Upper lobe of left lung (tissue), 6 donors: Measurements from ENCODE around the gene MAP2. TPM values are rescaled to one million over a fixed set of nuclear protein-coding genes. Genes with fewer than 3 reads are reported as not detected.

Experiments
- ATAC-seq, 2 donors: fragments of 200-7000 bp; cut with Tn5 transposase; one replicate each; pipeline ENCODE4 v1.9.1; 2022; ENCODE audit warnings: mild to moderate bottlenecking in 2 of 2, moderate library complexity in 2 of 2; ENCODE audit not compliant: low FRiP score in 2 of 2
- DNase-seq, 2 donors: peaks; one replicate each; pipeline ENCODE4 v3.0.0-alpha.2; 2019 to 2020
- H3K27ac ChIP-seq, 4 donors: fragments of 200-600 bp; sonication (generic); one replicate each; pipeline ENCODE4 v1.5.1; 2016 to 2019
- H3K27me3 ChIP-seq, 4 donors: fragments of 200-600 bp; sonication (generic); one replicate each; pipeline ENCODE4 v1.5.1; 2017 to 2019
- H3K36me3 ChIP-seq, 4 donors: fragments of 200-600 bp; sonication (generic); one replicate each; pipeline ENCODE4 v1.5.1; 2016 to 2019
- H3K4me1 ChIP-seq, 4 donors: fragments of 200-600 bp; sonication (generic); one replicate each; pipeline ENCODE4 v1.5.1; 2018 to 2019
- H3K4me3 ChIP-seq, 4 donors: fragments of 200-600 bp; sonication (generic); one replicate each; pipeline ENCODE4 v1.5.1; 2017 to 2019; ENCODE audit warnings: mild to moderate bottlenecking in 2 of 4, moderate library complexity in 1 of 4
- H3K9me3 ChIP-seq, 4 donors: fragments of 200-600 bp; sonication (generic); one replicate each; pipeline ENCODE4 v1.5.1; 2018 to 2019
- EP300 ChIP-seq, 4 donors: sonication (generic); formaldehyde crosslinking; IDR thresholded peaks; one replicate each; pipeline ENCODE4 v1.5.1; 2017; ENCODE audit warnings: antibody characterized with exemption in 4 of 4, control low read depth in 2 of 4
- POLR2A ChIP-seq, 4 donors: fragments of 450-650 bp; IDR thresholded peaks; one replicate each; pipeline ENCODE4 v1.5.1; 2016 to 2017; ENCODE audit warnings: antibody characterized with exemption in 4 of 4, mild to moderate bottlenecking in 2 of 4
- POLR2AphosphoS5 ChIP-seq, 2 donors: sonication (generic); formaldehyde crosslinking; IDR thresholded peaks; one replicate each; pipeline ENCODE4 v1.5.1; 2017; ENCODE audit warnings: antibody characterized with exemption in 2 of 2
- WGBS, 2 donors: methylation state at CpG; one replicate each; pipeline ENCODE4 v1.1.5; 2017 to 2018; 5-methylcytosine and 5-hydroxymethylcytosine counted together
- total RNA-seq, 6 donors: library from RNA; depleted of rRNA in 4 of 6; stranded (reverse); fragments of >200 nt in 4 of 6; gene quantifications; one replicate each; pipeline versions ENCODE4 v1.1.0 to v1.2.1, GENCODE V29; 2016 to 2021
- TF ChIP-seq, protein P1 (sequence below), 6 experiments: fragments of 450-650 bp in 4 of 6; fragments of 200-600 bp in 2 of 6; sonication (generic) in 2 of 6; IDR thresholded peaks; one replicate each; pipeline ENCODE4 v1.5.1; 2016 to 2019; ENCODE audit warnings: antibody characterized with exemption in 6 of 6
- donor health status: DM: no; HTN: no; CAD: no; lungs with moderate emphysema.
- donor health status: DM: no; HTN: yes; CAD: no; lungs with severe emphysema.

The MAP2 gene
- total RNA-seq, 6 donors from 2014 or later = 25.2 to 121 (median 58.7) TPM

DNA sequence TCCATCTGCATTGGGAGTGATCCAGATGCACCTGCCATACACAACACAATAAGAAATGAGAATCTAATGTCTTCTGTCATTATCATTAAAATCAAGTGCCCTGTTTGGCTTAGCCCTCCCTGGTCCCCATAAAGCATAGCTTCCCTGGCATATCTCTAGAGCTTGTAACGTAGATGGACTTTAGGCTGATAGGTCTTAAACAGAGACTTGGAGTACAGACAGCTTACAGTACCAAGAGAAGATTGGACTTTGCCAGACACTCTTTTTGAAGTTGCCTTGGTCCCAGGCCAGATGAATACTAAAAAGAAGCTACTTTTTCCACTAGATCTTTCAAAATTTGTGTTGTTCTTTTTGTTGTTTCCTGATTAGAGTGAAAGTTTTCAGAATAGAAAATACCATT lies 261.5 kb downstream of the MAP2 start:
- DNase-seq (no peak), ATAC-seq (no peak)
- Histone ChIP-seq H3K27ac (no peak overlapping the region), H3K4me3 (no peak overlapping the region), H3K36me3 (peaks cover 0 to 3% (median 0%) of the 10 kb centered on the region in 4 donors), H3K9me3 (no peaks in the 10 kb centered on the region), H3K27me3 (no peaks in the 10 kb centered on the region), H3K4me1 (no peaks in the 10 kb centered on the region)
- TF ChIP-seq EP300 (IDR thresholded peaks at IDR 0.05) (no peak), POLR2A (IDR thresholded peaks at IDR 0.05) (no peak), POLR2AphosphoS5 (IDR thresholded peaks at IDR 0.05) (no peak)
- TF ChIP-seq, protein P1, sequence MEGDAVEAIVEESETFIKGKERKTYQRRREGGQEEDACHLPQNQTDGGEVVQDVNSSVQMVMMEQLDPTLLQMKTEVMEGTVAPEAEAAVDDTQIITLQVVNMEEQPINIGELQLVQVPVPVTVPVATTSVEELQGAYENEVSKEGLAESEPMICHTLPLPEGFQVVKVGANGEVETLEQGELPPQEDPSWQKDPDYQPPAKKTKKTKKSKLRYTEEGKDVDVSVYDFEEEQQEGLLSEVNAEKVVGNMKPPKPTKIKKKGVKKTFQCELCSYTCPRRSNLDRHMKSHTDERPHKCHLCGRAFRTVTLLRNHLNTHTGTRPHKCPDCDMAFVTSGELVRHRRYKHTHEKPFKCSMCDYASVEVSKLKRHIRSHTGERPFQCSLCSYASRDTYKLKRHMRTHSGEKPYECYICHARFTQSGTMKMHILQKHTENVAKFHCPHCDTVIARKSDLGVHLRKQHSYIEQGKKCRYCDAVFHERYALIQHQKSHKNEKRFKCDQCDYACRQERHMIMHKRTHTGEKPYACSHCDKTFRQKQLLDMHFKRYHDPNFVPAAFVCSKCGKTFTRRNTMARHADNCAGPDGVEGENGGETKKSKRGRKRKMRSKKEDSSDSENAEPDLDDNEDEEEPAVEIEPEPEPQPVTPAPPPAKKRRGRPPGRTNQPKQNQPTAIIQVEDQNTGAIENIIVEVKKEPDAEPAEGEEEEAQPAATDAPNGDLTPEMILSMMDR (IDR thresholded peaks at IDR 0.05) = no peak
- WGBS, 2 donors = 77 to 80% methylated on average over 1 of the region's 1 CpG

DNA sequence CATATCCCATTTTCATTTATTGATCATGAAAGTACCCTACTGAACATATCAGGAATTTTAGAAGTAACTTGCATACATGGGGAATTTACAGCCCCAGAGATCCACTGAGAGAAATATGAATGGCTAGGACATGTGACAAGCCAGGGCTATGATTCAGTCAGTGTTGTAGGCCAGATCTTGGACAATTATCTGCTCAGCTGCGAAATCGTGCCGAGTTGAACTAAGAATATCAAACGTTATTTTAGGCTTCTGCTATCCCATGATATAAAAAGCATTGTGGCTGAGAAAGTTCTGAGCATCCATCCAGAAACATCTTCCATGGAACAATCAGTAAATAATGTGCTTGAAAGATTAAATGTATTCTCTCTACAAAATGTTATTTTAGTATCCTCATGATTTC lies 262.1 kb downstream of the MAP2 start:
- DNase-seq (no peak), ATAC-seq (no peak)
- Histone ChIP-seq H3K4me1 (no peaks in the 10 kb centered on the region), H3K36me3 (no peaks in the 10 kb centered on the region), H3K4me3 (no peak overlapping the region), H3K9me3 (no peaks in the 10 kb centered on the region), H3K27ac (no peak overlapping the region), H3K27me3 (no peaks in the 10 kb centered on the region)
- TF ChIP-seq, protein P1 (IDR thresholded peaks at IDR 0.05) = no peak
- TF ChIP-seq EP300 (IDR thresholded peaks at IDR 0.05) (no peak), POLR2A (IDR thresholded peaks at IDR 0.05) (no peak), POLR2AphosphoS5 (IDR thresholded peaks at IDR 0.05) (no peak)
- 83 to 88% methylated on average over 4 of the region's 4 CpGs for WGBS, 2 donors

DNA sequence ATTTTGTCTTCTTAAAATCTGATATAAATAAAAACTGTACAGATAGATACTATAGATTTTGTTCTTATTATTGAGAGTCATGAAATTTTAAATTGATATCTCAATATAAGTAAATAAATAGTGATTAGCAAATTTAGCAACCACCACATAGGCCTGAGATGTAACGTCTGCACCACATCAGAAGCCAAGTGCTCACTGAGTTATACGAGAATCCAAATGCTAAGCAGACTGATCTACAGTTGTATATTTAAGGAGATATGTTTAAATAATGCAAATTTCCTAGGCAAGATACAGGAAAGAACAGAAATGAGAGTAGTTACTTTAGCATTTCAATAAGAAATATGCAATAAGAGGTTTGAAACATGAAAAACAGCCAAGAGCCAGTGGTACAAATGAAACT lies 262.6 kb downstream of the MAP2 start:
- Histone ChIP-seq H3K4me1 (no peaks in the 10 kb centered on the region), H3K9me3 (no peaks in the 10 kb centered on the region), H3K36me3 (no peaks in the 10 kb centered on the region), H3K27me3 (no peaks in the 10 kb centered on the region), H3K4me3 (no peak overlapping the region), H3K27ac (no peak overlapping the region)
- 85 to 88% methylated on average over 2 of the region's 2 CpGs for WGBS, 2 donors
- ATAC-seq = no peak
- TF ChIP-seq POLR2AphosphoS5 (IDR thresholded peaks at IDR 0.05) = no peak
- TF ChIP-seq, protein P1 (IDR thresholded peaks at IDR 0.05) = no peak
- no peak for TF ChIP-seq EP300 (IDR thresholded peaks at IDR 0.05)
- TF ChIP-seq POLR2A (IDR thresholded peaks at IDR 0.05) = no peak
- no peak for DNase-seq

DNA sequence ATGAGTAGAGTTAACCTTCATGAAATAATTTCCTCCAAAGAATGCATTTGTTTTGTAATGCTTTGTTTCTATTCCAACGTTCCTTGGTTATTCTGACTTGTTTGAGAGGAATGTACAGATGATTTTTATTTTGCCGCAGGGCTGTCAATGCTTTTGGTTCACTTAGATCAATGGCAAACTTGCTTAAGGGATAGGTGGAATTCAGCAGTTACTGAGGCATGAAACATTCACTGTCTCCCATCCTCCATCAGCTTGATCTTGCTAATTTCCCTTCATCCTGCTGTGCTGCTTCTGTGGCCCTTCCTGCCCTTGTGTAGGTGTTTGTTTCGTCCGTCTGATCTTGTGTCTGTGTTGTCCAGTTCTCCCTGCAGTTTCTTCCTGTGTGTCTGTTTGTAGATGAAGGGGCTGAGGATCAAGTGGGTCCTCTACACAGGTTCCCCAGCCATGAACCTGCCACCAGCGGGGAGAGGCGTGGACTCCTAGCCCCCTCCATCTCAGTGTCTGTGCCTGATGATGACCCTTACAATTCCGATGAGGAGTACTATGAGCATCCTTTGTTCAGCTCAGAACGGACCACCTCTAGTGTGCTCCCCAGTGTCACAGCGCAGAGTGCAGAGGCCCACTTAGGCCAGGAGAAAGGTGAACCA lies 263.6 kb downstream of the MAP2 start:
- TF ChIP-seq POLR2AphosphoS5 (IDR thresholded peaks at IDR 0.05) (no peak), POLR2A (IDR thresholded peaks at IDR 0.05) (no peak), EP300 (IDR thresholded peaks at IDR 0.05) (no peak)
- TF ChIP-seq, protein P1 (IDR thresholded peaks at IDR 0.05) = no peak
- H3K36me3 ChIP-seq = no peaks in the 10 kb centered on the region
- H3K9me3 ChIP-seq = no peaks in the 10 kb centered on the region
- H3K27ac ChIP-seq = no peak overlapping the region
- H3K4me3 ChIP-seq = no peak overlapping the region
- 78 to 89% methylated on average over 9 of the region's 9 CpGs for WGBS, 2 donors
- no peak for ATAC-seq
- no peaks in the 10 kb centered on the region for H3K27me3 ChIP-seq
- H3K4me1 ChIP-seq = no peaks in the 10 kb centered on the region
- DNase-seq = no peak

DNA sequence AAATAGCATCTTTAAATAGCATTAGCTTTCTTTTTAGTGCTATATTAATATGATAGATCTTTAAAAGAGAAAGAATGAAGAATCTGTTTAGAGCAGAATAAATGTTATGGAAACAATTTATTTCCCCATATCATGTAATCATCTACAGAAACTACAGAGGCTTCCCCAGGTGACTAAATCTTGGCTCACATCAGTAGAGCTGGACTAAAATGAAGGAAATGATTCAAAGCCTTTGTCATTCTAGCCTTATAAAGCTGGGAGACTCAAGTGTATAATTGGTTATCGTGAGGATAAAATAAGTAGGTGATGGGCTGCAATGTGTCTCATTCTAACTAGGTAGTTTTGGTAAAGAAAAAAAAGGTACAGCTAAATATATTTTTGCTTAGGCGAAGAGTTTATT lies 264.5 kb downstream of the MAP2 start:
- no peak for ATAC-seq
- TF ChIP-seq EP300 (IDR thresholded peaks at IDR 0.05) (no peak), POLR2A (IDR thresholded peaks at IDR 0.05) (no peak), POLR2AphosphoS5 (IDR thresholded peaks at IDR 0.05) (no peak)
- TF ChIP-seq, protein P1 (IDR thresholded peaks at IDR 0.05) = no peak
- WGBS, 2 donors = 86 to 92% methylated on average over 2 of the region's 2 CpGs
- DNase-seq = no peak
- H3K27me3 ChIP-seq = no peaks in the 10 kb centered on the region
- H3K27ac ChIP-seq = no peak overlapping the region
- H3K4me1 ChIP-seq = no peaks in the 10 kb centered on the region
- H3K4me3 ChIP-seq = no peak overlapping the region
- H3K36me3 ChIP-seq = no peaks in the 10 kb centered on the region
- H3K9me3 ChIP-seq = no peaks in the 10 kb centered on the region
